ENCODE results near the gene IPPK. TPM values are rescaled to one million over a fixed set of nuclear protein-coding genes. Genes with fewer than 3 reads are reported as not detected.

The IPPK gene, protein sequence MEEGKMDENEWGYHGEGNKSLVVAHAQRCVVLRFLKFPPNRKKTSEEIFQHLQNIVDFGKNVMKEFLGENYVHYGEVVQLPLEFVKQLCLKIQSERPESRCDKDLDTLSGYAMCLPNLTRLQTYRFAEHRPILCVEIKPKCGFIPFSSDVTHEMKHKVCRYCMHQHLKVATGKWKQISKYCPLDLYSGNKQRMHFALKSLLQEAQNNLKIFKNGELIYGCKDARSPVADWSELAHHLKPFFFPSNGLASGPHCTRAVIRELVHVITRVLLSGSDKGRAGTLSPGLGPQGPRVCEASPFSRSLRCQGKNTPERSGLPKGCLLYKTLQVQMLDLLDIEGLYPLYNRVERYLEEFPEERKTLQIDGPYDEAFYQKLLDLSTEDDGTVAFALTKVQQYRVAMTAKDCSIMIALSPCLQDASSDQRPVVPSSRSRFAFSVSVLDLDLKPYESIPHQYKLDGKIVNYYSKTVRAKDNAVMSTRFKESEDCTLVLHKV
- total RNA-seq, result 5.2 and 6.3 TPM in 2 replicates

DNA sequence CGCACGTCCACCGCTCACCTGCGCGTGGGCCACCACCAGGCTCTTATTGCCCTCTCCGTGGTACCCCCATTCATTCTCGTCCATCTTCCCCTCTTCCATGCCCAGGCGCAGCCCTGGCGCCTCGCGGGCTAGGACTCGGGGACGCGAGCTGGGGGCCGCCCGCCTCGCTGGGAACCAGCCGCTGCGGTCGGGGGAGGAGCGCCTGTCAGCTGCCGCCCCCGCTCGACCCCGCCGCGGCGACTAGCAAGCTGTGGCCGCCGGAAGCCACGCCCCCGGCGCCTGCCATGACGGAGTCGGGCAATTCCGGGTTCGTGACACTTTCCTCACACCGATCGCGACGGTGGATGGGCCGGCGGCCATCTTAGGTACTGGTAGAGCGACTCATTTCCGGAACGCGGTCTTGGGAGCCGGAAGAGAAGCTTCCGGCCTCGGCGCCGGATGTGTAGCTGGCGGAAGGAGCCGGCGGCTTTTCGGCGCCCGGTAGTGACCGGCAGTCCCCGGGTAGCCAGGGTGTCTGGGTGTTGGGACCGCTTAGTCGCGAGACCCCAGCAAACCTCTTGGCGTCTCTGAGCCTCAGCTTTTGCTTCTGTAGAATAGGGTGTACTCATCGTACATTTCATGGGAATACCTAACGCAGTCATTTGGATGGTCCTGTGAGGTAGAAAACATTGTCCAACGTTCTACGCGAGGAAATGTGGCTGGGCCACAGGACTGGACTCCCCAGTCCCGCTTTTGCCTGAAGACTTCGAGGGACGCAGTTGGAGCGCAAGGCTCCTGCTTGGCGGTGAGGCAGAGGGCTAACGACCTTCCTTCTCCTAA, at the start of gene IPPK:
Gene IPPK, minus strand, starts transcription at position 242 of the 819 bp plus-strand sequence. Its CDS starts 143 bp downstream, at position 99.

Other genes with a start within 250 kb of the IPPK start
- 11.2 and 12.3 TPM in 2 replicates for gene OMD, start 245.7 kb downstream of the IPPK start, total RNA-seq
- 11.1 and 11.6 TPM in 2 replicates for gene ASPN, start 187.6 kb downstream of the IPPK start, total RNA-seq
- 39.1 and 50.1 TPM in 2 replicates for gene ECM2, start 134.1 kb downstream of the IPPK start, total RNA-seq
- 27.2 and 30.1 TPM in 2 replicates for gene BICD2, start 94.7 kb upstream of the IPPK start, total RNA-seq
- gene ZNF484, start 207.9 kb upstream of the IPPK start, total RNA-seq, result 7.5 and 7.7 TPM in 2 replicates